WTC11 (cell line): ENCODE measurements around the gene TRRAP. TPM values are rescaled to one million over a fixed set of nuclear protein-coding genes. Genes with fewer than 3 reads are reported as not detected.

Source experiments
- ATAC-seq: fragments of 200-7000 bp; cut with Tn5 transposase; 2 replicates; pipeline ENCODE4 v1.10.0; 2021; ENCODE audit warnings: mild to moderate bottlenecking, moderate library complexity
- CTCF ChIA-PET: fragments of 300-600 bp; sonication (Branson Sonifier 250); formaldehyde crosslinking; loops from one replicate; lab custom pipeline; 2021; ENCODE audit warnings: antibody characterized with exemption; lab: Charles Lee
- POLR2A ChIA-PET: fragments of 350-600 bp; sonication (Branson Sonifier 250); formaldehyde crosslinking; loops from one replicate; lab custom pipeline; 2021; ENCODE audit warnings: antibody characterized with exemption; lab: Charles Lee
- DNase-seq: peaks from one replicate; pipeline ENCODE4 v3.0.0; 2021; ENCODE audit warnings: low spot score
- H3K27ac Mint-ChIP-seq: 2 replicates; pipeline ENCODE4 v1.8.0; 2021; ENCODE audit warnings: mixed read lengths
- H3K27me3 Mint-ChIP-seq: 2 replicates; pipeline ENCODE4 v1.8.0; 2021; ENCODE audit warnings: low read depth, mild to moderate bottlenecking, moderate library complexity, mixed read lengths
- H3K36me3 Mint-ChIP-seq: 2 replicates; pipeline ENCODE4 v1.8.0; 2021; ENCODE audit warnings: mixed read lengths
- H3K4me1 Mint-ChIP-seq: 2 replicates; pipeline ENCODE4 v1.8.0; 2022; ENCODE audit warnings: mixed read lengths
- H3K4me3 Mint-ChIP-seq: 2 replicates; pipeline ENCODE4 v1.8.0; 2021; ENCODE audit warnings: mild to moderate bottlenecking, moderate library complexity, mixed read lengths
- H3K9me3 Mint-ChIP-seq: 2 replicates; pipeline ENCODE4 v1.8.0; 2021; ENCODE audit warnings: mixed read lengths
- AR ChIP-seq: fragments of 250-450 bp; sonication (Bioruptor Pico); IDR thresholded peaks from 2 replicates; pipeline ENCODE4 v1.9.0; 2021; ENCODE audit warnings: mild to moderate bottlenecking
- ARID4B ChIP-seq: sonication (generic); formaldehyde crosslinking; IDR thresholded peaks from 2 replicates; pipeline ENCODE4 v1.8.0; 2023; ENCODE audit warnings: missing genetic modification reagents, mild to moderate bottlenecking, borderline replicate concordance
- CBFB ChIP-seq: sonication (generic); formaldehyde crosslinking; IDR thresholded peaks from 2 replicates; pipeline ENCODE4 v1.8.1; 2022; ENCODE audit warnings: mild to moderate bottlenecking, low read depth, missing genetic modification reagents
- ELF4 ChIP-seq: sonication (generic); formaldehyde crosslinking; IDR thresholded peaks from 2 replicates; pipeline ENCODE4 v1.8.1; 2022; ENCODE audit warnings: low read depth, mild to moderate bottlenecking, moderate library complexity, missing genetic modification reagents
- EMX1 ChIP-seq: fragments of 250-450 bp; sonication (Bioruptor Pico); IDR thresholded peaks from 2 replicates; pipeline ENCODE4 v1.8.0; 2021; ENCODE audit warnings: mild to moderate bottlenecking
- FOXK1 ChIP-seq: sonication (generic); formaldehyde crosslinking; IDR thresholded peaks from 2 replicates; pipeline ENCODE4 v1.8.0; 2022; ENCODE audit warnings: mild to moderate bottlenecking, moderate library complexity, missing genetic modification reagents
- HMGXB4 ChIP-seq: sonication (generic); formaldehyde crosslinking; IDR thresholded peaks from 2 replicates; pipeline ENCODE4 v1.8.1; 2023; ENCODE audit warnings: mild to moderate bottlenecking, moderate library complexity, missing genetic modification reagents
- JAZF1 ChIP-seq: fragments of 250-450 bp; sonication (Bioruptor Pico); IDR thresholded peaks from 2 replicates; pipeline ENCODE4 v1.9.0; 2021; ENCODE audit warnings: moderate library complexity, mild to moderate bottlenecking, inconsistent platforms
- NFATC4 ChIP-seq: fragments of 250-450 bp; sonication (Bioruptor Pico); IDR thresholded peaks from 2 replicates; pipeline ENCODE4 v1.9.0; 2021; ENCODE audit warnings: mild to moderate bottlenecking
- SOX15 ChIP-seq: fragments of 250-450 bp; sonication (Bioruptor Pico); IDR thresholded peaks from 2 replicates; pipeline ENCODE4 v1.9.0; 2021; ENCODE audit warnings: mild to moderate bottlenecking
- STAT6 ChIP-seq: sonication (generic); formaldehyde crosslinking; conservative IDR thresholded peaks from 2 replicates; pipeline ENCODE4 v1.8.1; 2023; ENCODE audit warnings: mild to moderate bottlenecking, low read depth, missing genetic modification reagents, moderate library complexity
- TEAD4 ChIP-seq: sonication (generic); formaldehyde crosslinking; IDR thresholded peaks from 2 replicates; pipeline ENCODE4 v1.8.0; 2022; ENCODE audit warnings: mild to moderate bottlenecking, missing genetic modification reagents
- ZNF219 ChIP-seq: sonication (generic); formaldehyde crosslinking; IDR thresholded peaks from 2 replicates; pipeline ENCODE4 v1.8.0; 2023; ENCODE audit warnings: missing genetic modification reagents, mild to moderate bottlenecking, borderline replicate concordance
- ZNF281 ChIP-seq: sonication (generic); formaldehyde crosslinking; IDR thresholded peaks from 2 replicates; pipeline ENCODE4 v1.8.0; 2023; ENCODE audit warnings: mild to moderate bottlenecking, missing genetic modification reagents
- ZNF396 ChIP-seq: fragments of 250-450 bp; sonication (Bioruptor Pico); IDR thresholded peaks from 2 replicates; pipeline ENCODE4 v1.8.0; 2021; ENCODE audit warnings: mild to moderate bottlenecking, moderate library complexity, borderline replicate concordance
- total RNA-seq: library from RNA; stranded (reverse); gene quantifications from 3 replicates; pipeline ENCODE4 v1.2.3, GENCODE V29; 2021
- TF ChIP-seq, protein P1 (sequence below): sonication (generic); formaldehyde crosslinking; IDR thresholded peaks from 2 replicates; pipeline ENCODE4 v1.8.0; 2023; ENCODE audit warnings: missing genetic modification reagents
- TF ChIP-seq, protein P2 (sequence below): sonication (generic); formaldehyde crosslinking; IDR thresholded peaks from 2 replicates; pipeline ENCODE4 v1.8.0; 2022; ENCODE audit warnings: mild to moderate bottlenecking, missing genetic modification reagents

The TRRAP gene
- total RNA-seq, 1 experiment from 2014 or later: 46.5 TPM

GRCh38 chr7:98881561-98882315, 3.4 kb downstream of the TRRAP start (continued):
- TF ChIP-seq AR (CRISPR knock-in tag) (no peak), ELF4 (CRISPR knock-in tag) (no peak)

DNA sequence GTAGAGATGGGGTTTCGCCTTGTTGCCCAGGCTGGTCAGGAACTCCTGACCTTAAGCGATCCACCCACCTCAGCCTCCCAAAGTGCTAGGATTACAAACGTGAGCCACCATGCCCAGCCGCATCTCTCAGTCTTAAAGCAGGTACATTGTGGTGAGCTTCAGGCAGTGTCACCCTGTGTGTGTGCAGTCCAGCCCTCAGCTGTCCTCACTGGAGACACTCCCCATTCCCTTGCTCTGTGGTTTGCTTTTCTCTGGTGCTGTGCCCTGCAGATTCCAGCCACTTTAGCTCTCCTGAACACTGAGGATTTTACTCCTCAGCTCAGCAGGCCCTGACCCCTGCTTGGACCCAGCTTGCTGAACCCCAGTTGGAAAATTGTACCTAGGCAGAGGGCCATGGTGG, 6.1 kb downstream of the TRRAP start:
- no peaks in the 10 kb centered on the region for H3K27me3 Mint-ChIP-seq
- no peak overlapping the region for H3K4me3 Mint-ChIP-seq
- peaks cover 43% of the 10 kb centered on the region for H3K36me3 Mint-ChIP-seq
- DNase-seq: no peak
- no peak overlapping the region for H3K27ac Mint-ChIP-seq
- no peak for ATAC-seq
- TF ChIP-seq ZNF219: no peak
- no peak for TF ChIP-seq TEAD4 (CRISPR knock-in tag)
- TF ChIP-seq FOXK1 (CRISPR knock-in tag): no peak
- TF ChIP-seq EMX1 (CRISPR knock-in tag): no peak
- TF ChIP-seq HMGXB4 (CRISPR knock-in tag): no peak
- TF ChIP-seq STAT6: no peak
- TF ChIP-seq CBFB (CRISPR knock-in tag): no peak
- no peak for TF ChIP-seq ZNF396 (CRISPR knock-in tag)
- TF ChIP-seq, protein P1, sequence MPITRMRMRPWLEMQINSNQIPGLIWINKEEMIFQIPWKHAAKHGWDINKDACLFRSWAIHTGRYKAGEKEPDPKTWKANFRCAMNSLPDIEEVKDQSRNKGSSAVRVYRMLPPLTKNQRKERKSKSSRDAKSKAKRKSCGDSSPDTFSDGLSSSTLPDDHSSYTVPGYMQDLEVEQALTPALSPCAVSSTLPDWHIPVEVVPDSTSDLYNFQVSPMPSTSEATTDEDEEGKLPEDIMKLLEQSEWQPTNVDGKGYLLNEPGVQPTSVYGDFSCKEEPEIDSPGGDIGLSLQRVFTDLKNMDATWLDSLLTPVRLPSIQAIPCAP: no peak
- TF ChIP-seq, all 79 proteins: peak for 0
- ChIA-PET POLR2A (no interaction called here), CTCF (no interaction called here)
- Mint-ChIP-seq H3K4me1 (peaks cover 6% of the 10 kb centered on the region; the same call in 1 of the 2 replicates), H3K9me3 (no peaks in the 10 kb centered on the region)

GRCh38 chr7:98887038-98887437, 8.7 kb downstream of the TRRAP start:
- Mint-ChIP-seq H3K4me1 (no peaks in the 10 kb centered on the region), H3K27me3 (no peaks in the 10 kb centered on the region), H3K9me3 (no peaks in the 10 kb centered on the region), H3K4me3 (no peak overlapping the region), H3K27ac (no peak overlapping the region), H3K36me3 (peaks cover 44% of the 10 kb centered on the region)
- POLR2A ChIA-PET: no interaction called here
- no peak for DNase-seq
- CTCF ChIA-PET: interaction anchor here (1.1 kb wide), 1 partner anchor 8 kb away, joined by 3 read pairs; the partner anchor contains the start of gene TRRAP
- no peak for ATAC-seq
- no peak for TF ChIP-seq FOXK1 (CRISPR knock-in tag)
- TF ChIP-seq, protein P2, sequence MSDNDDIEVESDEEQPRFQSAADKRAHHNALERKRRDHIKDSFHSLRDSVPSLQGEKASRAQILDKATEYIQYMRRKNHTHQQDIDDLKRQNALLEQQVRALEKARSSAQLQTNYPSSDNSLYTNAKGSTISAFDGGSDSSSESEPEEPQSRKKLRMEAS (CRISPR knock-in tag): no peak
- no peak for TF ChIP-seq NFATC4
- no peak for TF ChIP-seq JAZF1 (CRISPR knock-in tag)
- no peak for TF ChIP-seq SOX15
- no peak for TF ChIP-seq ARID4B (CRISPR knock-in tag)
- no peak for TF ChIP-seq ZNF281 (CRISPR knock-in tag)
